HUDEP-2 (cell line): ENCODE measurements around the gene SLC41A2.
"Not testable (repeated sequence)": the region's sequence is repeated elsewhere in the genome, so short reads cannot be mapped to it uniquely, and the experiment has no call there.

Experiments used
- DNase-seq, 76 experiments: peaks; one replicate each; lab custom pipeline; 2025; ENCODE audit not compliant: unreplicated experiment in 76 of 76; lab: John Stamatoyannopoulos, UW

Gene SLC41A2

DNA sequence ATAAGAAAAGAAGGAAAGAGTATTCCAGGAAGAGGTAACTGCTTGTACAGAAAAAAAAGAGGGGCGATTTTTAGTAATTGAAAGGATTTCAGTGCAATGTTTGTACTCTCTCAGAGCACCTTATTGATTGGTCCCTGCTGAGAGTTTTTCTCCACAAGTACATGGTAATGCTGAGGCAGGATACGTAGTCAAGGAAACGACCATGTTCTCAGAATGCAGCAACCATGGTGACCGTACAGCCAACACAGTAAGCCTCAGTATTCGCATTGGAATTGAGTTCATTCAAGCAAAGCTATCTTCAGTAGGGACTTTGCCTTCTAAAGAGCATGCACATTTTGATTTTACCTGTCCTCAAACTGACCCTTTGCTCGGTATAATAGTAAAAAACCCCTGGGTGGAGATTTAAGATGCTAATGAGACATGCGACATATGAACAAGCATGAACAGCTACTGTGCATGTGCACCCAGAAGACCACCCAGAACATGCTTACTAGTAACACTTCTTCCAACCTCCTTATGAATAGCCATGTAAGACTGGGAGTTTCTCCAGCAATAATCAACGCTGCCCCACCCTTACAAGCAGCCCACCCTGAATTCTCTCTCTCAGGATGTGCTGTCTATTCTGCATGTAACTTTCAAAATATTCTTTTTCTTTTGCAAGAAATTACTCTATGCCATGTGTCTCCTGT, 6.2 kb upstream of the SLC41A2 start:
- no peak for DNase-seq

- DNase-seq: no peak
These were observed 5.7 kb upstream of the SLC41A2 start for GRCh38 chr12:104963757-104964156.

DNA sequence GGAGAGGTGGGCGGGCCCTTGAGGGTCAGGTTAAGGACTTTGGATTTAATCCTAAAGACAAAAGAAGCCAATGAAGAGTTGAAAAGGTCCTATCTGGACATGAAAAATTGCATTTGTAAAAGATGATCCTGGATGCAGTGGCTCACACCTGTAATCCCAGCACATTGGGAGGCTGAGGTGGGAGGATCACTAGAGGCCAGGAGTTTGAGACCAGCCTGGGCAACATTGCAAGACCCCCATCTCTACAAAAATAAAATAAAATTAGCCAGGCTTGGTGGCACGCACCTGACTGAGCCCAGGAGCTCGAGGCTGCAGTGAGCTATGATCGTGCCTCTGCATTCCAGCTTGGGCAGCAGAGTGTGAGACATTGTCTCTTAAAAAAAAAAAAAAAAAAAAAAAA, 2.4 kb upstream of the SLC41A2 start:
- DNase-seq: no peak

DNA sequence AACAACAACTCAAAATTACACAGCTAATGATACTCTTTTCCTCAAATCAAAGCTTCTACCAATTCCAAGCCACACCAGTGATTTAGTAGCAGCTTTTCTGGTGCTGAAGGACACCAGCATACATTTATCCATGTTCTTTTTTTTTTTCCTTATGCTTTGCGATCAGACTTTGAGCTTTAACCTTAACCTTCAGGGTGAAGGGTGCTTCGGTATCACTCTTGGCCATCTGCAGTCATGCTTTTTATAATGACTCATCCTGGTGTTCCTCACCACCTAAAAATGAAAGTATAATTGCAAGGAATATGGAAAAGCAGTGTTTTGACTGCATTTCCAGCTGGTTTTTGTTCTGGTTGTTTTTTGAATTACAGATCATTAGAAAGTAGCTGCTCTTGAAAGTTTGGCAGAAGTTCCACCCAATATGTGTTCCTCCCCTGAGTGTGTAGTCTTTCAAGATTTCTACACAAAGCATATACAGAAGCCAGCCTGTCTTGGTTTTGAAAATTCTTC, 1.3 kb upstream of the SLC41A2 start:
- DNase-seq: peak in 3 of 76 experiments; percentile 6 to 18 (median 16)

DNA sequence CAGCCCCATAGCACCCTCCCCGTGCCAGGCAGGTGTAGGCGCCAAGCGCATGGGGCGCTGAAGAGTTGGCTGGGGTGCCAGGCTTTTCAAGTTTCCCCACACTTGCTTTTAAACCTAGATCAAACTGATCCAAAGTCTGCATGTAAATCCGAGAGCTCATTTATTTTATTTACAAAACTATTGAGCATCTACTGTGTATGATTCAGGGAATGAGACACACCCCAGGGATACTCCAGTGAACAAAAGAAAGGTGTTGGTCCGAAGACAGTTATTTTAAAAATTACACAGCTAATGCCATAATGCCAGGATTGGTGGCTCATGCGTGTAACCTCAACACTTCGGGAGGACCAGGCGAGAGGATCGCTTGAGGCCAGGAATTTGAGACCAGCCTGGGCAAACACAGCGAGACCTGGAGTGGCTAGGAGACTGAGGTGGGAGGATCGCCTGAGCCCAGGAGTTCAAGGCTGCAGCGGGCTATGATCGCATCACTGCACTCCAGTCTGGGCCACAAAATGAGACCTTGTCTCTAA, 780 bp upstream of the SLC41A2 start:
- no peak for DNase-seq

GRCh38 chr12:104957719-104958000, 430 bp downstream of the SLC41A2 start:
- DNase-seq: peak in 1 of 76 experiments; percentile 7

GRCh38 chr12:104956870-104957718, 996 bp downstream of the SLC41A2 start:
- DNase-seq: no peak

DNA sequence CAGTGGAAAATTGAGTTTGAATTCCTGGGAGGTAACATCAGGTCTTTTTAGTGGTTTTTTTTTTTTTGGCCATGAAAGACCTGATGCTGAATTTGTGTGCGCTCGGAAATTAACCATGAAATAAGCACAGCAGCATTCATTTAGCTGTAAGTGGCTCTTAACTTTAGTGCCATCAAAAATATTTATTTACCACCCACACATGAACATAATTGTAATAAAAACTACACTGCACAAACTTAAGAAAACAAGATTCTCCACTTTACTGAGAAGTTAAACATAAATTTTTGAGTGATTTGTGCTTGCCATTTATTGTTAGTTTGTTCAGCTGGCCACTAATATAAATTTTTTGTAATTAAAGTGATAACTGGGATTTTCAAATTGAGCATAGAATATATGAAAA, 2.4 kb downstream of the SLC41A2 start:
- DNase-seq: no peak

- DNase-seq: no peak
These were observed 4.8 kb downstream of the SLC41A2 start for GRCh38 chr12:104953323-104953722.

DNA sequence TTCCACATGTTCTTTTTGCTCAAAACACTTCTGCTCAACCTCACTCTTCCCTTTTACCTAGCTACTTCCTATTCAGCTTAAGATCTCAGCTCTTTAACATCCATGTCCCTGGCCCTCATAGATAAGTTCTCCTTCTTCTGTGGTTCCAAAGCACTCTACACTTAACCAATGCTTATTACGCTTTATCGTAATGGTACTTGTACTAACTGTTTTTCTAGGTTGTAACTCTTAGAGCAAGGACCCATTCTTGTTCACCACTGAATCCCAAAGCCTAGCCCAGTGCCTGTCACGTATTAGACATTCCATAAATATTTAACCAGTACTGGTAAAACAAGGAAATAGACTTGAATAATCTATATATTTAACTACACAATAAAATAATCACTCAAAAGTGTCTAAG, 5.3 kb downstream of the SLC41A2 start:
- no peak for DNase-seq

GRCh38 chr12:104951759-104952509, 6.2 kb downstream of the SLC41A2 start:
- no peak for DNase-seq

DNA sequence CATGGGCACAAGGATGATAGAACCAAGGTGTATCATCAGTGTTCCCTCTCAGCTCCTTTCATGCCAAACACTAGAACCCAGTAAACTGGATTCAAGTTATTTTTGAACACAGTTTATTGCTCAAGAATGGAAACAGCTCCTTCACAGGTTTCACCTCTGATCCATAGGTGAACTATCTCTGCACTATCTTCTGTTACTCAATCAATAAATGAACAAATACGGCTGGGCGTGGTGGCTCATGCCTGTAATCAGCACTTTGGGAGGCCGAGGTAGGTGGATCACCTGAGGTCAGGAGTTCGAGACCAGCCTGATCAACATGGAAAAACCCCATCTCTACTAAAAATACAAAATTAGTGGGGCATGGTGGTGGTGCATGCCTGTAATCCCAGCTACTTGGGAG, 9.4 kb downstream of the SLC41A2 start:
- DNase-seq: not testable (repeated sequence)

- DNase-seq: no peak
These were observed 13.8 kb downstream of the SLC41A2 start for GRCh38 chr12:104944252-104944651.

- DNase-seq: not testable (repeated sequence)
These were observed 14.7 kb downstream of the SLC41A2 start for GRCh38 chr12:104943401-104943800.

DNA sequence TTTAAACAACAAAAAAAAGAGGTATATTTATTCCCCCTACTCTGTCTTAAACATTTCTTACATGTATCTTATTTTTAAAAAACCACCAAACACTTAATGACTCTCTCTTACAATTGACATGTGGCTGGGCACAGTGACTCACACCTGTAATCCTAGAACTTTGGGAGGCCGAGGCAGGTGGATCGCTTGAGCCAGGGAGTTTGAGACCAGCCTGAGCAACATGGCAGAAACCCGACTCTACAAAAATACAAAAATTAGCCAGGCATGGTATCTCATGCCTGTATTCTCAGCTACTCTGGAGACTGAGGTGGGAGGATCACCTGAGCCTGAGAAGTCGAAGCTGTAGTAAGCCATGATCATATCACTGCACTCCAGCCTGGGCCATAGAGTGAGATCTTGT, 16.0 kb downstream of the SLC41A2 start:
- no peak for DNase-seq

DNA sequence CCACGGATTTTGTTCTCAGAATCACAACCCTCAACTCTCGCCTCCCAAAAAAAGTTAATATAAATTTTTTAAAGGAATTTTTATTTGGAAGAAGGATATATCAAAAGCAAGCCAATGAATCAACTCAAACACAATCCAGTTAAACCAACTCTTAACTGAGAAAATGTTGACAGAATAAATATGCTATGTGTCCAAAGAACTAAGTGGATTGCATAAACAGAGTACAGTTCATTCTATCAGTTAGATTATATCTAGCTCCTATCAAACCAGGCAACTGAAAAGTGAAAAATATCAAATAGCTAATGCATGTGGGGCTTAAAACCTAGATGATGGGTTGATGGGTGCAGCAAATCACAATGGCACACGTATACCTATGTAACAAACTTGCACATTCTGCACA, 16.6 kb downstream of the SLC41A2 start:
- DNase-seq: no peak

DNA sequence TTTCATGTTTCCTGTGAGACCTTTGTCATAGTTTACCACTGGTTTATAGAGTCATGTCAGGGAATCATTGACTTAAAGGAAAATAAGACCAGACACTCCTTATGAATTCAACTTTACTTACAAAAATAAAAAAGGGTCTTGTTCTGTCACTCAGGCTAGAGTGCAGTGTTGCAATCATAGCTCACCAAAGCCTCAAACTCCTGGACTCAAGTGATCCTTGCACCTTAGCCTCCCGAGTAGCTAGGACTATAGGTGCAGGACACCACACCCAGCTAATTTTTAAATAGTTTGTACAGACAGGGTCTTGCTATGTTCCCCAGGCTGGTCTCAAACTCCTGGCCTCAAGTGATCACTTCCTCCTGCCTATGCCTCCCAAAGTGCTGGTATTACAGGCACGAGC, 19.0 kb downstream of the SLC41A2 start:
- DNase-seq: no peak

- no peak for DNase-seq
These were observed 19.7 kb downstream of the SLC41A2 start for GRCh38 chr12:104938371-104938770.

- DNase-seq: no peak
These were observed 22.2 kb downstream of the SLC41A2 start for GRCh38 chr12:104935886-104936285.

- DNase-seq: no peak
These were observed 24.3 kb downstream of the SLC41A2 start for GRCh38 chr12:104933778-104934177.

DNA sequence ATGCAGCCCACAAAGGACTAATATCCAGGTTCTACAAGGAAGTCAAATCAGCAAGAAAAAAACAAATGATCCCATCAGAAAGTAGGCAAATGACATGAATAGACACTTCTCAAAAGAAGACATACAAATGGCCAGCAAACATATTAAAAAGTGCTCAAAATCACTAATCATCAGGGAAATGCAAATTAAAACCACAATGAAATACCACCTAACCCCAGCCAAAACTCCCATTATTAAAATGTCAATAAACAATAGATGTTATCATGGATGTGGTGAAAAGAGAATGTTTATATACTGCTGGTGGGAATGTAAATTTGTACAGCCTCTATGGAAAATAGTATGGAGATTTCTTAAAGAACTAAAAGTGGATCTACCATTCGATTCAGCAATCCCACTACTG, 25.0 kb downstream of the SLC41A2 start:
- no peak for DNase-seq
